Thyroid gland (tissue), 4 donors: ENCODE results near the gene PRDX3.

Source experiments
- POLR2A ChIP-seq, 2 donors: fragments of 450-650 bp; IDR thresholded peaks; one replicate each; pipeline ENCODE4 v1.6.1; 2017; ENCODE audit warnings: antibody characterized with exemption in 2 of 2, mild to moderate bottlenecking in 2 of 2, moderate library complexity in 1 of 2
- TF ChIP-seq, protein P1 (sequence below), 6 experiments: fragments of 200-600 bp in 3 of 6; fragments of 450-650 bp in 3 of 6; sonication (generic) in 3 of 6; IDR thresholded peaks; one replicate each; pipeline ENCODE4 v1.5.1; 2016 to 2019; ENCODE audit warnings: antibody characterized with exemption in 6 of 6, mild to moderate bottlenecking in 2 of 6, inconsistent platforms in 1 of 6, moderate library complexity in 1 of 6

GRCh38 chr10:119221201-119221600 is 42.6 kb upstream of the PRDX3 start:
- no peak for TF ChIP-seq POLR2A (IDR thresholded peaks at IDR 0.05)
- TF ChIP-seq, protein P1, sequence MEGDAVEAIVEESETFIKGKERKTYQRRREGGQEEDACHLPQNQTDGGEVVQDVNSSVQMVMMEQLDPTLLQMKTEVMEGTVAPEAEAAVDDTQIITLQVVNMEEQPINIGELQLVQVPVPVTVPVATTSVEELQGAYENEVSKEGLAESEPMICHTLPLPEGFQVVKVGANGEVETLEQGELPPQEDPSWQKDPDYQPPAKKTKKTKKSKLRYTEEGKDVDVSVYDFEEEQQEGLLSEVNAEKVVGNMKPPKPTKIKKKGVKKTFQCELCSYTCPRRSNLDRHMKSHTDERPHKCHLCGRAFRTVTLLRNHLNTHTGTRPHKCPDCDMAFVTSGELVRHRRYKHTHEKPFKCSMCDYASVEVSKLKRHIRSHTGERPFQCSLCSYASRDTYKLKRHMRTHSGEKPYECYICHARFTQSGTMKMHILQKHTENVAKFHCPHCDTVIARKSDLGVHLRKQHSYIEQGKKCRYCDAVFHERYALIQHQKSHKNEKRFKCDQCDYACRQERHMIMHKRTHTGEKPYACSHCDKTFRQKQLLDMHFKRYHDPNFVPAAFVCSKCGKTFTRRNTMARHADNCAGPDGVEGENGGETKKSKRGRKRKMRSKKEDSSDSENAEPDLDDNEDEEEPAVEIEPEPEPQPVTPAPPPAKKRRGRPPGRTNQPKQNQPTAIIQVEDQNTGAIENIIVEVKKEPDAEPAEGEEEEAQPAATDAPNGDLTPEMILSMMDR (IDR thresholded peaks at IDR 0.05) = no peak
